C4-2B (cell line): ENCODE measurements around the gene TTC23.

ENCODE experiments used
- ZFX ChIP-seq: fragments of 450-650 bp; IDR thresholded peaks from 2 replicates; pipeline ENCODE4 v1.6.1; 2017
- TF ChIP-seq, protein P1 (sequence below): fragments of 450-650 bp; conservative IDR thresholded peaks from 2 replicates; pipeline ENCODE4 v1.5.1; 2017; ENCODE audit warnings: mild to moderate bottlenecking

GRCh38 chr15:99211926-99212325 lies 37.5 kb downstream of the TTC23 start:
- TF ChIP-seq, protein P1, sequence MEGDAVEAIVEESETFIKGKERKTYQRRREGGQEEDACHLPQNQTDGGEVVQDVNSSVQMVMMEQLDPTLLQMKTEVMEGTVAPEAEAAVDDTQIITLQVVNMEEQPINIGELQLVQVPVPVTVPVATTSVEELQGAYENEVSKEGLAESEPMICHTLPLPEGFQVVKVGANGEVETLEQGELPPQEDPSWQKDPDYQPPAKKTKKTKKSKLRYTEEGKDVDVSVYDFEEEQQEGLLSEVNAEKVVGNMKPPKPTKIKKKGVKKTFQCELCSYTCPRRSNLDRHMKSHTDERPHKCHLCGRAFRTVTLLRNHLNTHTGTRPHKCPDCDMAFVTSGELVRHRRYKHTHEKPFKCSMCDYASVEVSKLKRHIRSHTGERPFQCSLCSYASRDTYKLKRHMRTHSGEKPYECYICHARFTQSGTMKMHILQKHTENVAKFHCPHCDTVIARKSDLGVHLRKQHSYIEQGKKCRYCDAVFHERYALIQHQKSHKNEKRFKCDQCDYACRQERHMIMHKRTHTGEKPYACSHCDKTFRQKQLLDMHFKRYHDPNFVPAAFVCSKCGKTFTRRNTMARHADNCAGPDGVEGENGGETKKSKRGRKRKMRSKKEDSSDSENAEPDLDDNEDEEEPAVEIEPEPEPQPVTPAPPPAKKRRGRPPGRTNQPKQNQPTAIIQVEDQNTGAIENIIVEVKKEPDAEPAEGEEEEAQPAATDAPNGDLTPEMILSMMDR: no peak
- no peak for TF ChIP-seq ZFX
